Stimulated activated CD4-positive, alpha-beta T cell treated with anti-CD3 and anti-CD28 coated beads, TNF-alpha, amount 100 ng/mL, for 48 hours (primary cell): Measurements from ENCODE around the gene TUBB6.

Experiments
- DNase-seq, 3 donors: peaks; one replicate each; pipeline ENCODE4 v3.0.0-alpha.2; 2020; ENCODE audit warnings: low read depth in 3 of 3

TUBB6 gene

GRCh38 chr18:12314591-12315305, 6.7 kb downstream of the TUBB6 start:
- DNase-seq = no peak

DNA sequence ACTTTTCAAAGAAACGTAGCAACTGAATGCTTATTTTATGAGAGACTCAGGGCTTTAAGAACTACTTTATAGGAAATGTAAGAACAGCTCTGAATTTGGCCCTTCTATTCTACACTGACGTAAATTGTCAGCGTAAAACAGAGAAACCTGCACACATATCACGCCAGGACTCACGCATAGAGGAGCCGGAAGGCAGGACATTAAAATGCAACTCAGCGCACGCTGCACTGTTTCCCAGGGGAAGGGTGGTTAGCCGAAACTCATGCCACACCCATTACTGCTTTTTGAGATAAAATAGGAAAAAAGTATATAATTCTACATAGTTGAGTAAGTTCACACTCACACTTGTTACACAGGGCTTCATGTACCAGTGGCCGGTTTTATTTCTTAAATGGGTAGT, 7.4 kb downstream of the TUBB6 start:
- no peak for DNase-seq

- no peak for DNase-seq
Observed at GRCh38 chr18:12315911-12316310, 7.9 kb downstream of the TUBB6 start.

- DNase-seq = no peak
Observed at GRCh38 chr18:12317664-12318333, 9.8 kb downstream of the TUBB6 start.

GRCh38 chr18:12318334-12318697, 10.3 kb downstream of the TUBB6 start:
- DNase-seq = no peak

DNA sequence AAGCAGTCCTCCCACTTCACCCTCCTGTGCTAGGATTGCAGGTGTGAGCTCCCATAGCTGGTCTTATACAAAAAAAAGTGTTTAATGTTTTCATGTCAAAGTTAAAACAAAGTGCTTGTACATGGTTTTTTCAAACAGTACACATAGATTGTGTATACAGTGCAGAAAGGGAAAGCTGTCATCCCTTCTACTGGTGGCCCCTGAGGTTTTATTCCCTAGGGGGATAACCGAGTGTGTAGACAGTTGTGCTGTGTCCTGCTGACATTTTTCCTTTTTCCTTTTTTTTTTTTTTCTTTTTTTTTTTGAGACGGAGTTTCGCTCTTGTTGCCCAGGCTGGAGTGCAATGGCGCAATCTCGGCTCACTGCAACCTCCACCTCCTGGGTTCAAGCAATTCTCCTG, 10.8 kb downstream of the TUBB6 start:
- no peak for DNase-seq

GRCh38 chr18:12321333-12321732, 13.3 kb downstream of the TUBB6 start:
- no peak for DNase-seq

- no peak for DNase-seq
Observed at GRCh38 chr18:12324991-12325725, 17.1 kb downstream of the TUBB6 start.

DNA sequence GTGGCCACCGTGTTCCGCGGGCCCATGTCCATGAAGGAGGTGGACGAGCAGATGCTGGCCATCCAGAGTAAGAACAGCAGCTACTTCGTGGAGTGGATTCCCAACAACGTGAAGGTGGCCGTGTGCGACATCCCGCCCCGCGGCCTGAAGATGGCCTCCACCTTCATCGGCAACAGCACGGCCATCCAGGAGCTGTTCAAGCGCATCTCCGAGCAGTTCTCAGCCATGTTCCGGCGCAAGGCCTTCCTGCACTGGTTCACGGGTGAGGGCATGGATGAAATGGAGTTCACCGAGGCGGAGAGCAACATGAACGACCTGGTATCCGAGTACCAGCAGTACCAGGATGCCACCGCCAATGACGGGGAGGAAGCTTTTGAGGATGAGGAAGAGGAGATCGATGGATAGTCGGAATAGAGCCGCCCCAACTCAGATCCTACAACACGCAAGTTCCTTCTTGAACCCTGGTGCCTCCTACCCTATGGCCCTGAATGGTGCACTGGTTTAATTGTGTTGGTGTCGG, 17.7 kb downstream of the TUBB6 start:
- DNase-seq = no peak

- no peak for DNase-seq
Observed at GRCh38 chr18:12326711-12327460, 18.8 kb downstream of the TUBB6 start.

DNA sequence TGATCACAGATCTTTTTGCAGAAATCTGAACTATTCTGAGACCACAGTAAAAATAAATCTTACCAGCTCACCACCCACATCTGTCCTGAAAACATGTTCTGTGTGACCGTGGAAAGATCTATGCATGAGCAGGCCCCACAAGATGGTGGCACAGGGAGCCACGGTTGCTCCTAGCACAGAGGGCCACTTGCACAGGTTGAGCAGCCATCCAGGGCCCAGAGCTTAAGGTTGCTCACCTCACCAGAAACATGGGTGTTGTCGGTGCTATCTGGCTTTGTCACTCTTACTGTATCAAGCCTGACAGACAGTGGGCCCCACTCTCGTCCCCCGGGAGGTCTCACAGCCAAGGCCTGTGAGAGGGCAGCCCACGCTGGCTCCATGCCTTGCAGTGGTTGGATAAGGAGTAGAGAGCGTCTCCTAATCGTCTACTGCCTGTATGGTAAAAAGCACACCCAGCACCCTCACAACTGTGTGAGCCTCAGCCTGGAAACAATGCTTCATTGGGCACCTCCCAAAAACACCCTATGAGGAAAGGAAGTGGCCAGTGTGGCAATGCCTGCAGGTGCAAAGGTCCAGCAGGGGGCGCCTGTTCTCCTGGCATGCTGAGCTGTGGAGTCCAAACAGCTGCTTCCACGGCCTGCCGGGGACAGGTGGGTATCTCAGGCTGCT, 19.6 kb downstream of the TUBB6 start:
- peak; percentile 67 to 74 (median 70) for DNase-seq

DNA sequence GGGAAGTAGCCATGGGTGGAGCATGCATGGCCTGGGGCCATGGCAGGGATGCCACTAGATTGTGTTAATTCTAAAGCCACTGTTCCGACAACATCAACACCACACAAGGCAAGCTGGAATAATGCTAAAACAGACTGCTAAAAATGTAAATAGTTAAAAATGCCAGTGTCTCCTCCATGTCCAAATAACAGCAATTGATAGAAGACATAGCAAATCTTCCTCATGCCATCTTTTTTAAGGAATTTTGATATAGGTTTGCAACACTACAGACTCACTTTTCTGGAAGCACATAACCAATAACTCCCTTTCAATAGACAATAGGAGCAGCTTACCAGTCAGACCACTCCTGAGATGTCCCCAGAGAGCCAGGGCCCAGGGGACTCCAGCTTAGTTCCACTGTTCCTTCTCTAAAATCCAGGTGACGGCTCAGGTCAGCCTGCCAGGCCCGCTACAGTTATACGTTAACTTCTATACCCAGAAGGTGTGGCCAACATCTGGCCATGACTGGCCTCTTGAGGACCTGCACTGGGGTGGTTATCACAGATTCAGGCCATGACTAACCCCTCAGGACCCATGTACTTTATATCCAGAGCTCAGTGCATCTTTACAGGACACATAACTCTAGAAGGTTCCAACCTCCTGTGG, 20.3 kb downstream of the TUBB6 start:
- DNase-seq = no peak

- DNase-seq = no peak
Observed at GRCh38 chr18:12329125-12329698, 21.2 kb downstream of the TUBB6 start.

DNA sequence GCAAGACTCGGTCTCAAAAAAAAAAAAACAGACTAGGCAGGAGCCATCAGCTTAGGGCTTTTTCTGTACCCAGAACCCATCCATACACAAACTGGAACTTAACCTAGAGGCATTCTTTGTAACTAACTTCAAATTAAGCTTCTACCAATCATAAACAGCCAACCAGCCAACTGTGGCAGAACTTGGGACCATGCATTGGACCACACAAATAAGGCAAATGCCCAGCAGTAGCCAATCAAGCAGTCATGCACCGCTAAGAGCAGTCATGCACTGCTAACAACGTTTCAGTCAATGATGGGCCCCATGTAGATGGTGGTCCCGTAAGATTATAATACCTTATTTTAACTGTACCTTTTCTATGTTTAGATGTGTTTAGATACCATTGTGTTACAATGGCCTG, 22.7 kb downstream of the TUBB6 start:
- no peak for DNase-seq

- DNase-seq = no peak
Observed at GRCh38 chr18:12333506-12334290, 25.7 kb downstream of the TUBB6 start.

DNA sequence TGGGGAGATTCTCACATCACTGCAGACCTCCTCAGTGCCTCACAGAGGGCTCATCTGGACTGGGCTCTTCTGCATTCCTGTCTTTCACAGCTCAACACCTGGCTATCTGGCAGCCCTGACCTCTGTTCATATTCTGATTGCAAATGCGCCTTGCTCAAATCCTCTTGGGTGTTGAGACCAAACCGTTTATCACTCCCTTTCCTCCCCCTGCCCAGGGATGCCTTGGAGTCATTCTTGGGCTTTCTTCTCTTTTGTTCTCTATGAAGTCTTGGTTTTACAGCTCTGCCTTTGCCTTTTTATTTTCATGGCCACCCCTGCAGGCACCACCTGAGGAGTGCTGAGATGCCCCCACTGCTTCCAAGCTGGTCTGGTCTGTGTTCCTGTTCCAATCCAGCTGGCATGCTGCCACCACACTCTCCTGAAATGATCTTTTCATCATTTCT, 26.3 kb downstream of the TUBB6 start:
- no peak for DNase-seq

GRCh38 chr18:12334863-12335262, 26.8 kb downstream of the TUBB6 start:
- DNase-seq = no peak

DNA sequence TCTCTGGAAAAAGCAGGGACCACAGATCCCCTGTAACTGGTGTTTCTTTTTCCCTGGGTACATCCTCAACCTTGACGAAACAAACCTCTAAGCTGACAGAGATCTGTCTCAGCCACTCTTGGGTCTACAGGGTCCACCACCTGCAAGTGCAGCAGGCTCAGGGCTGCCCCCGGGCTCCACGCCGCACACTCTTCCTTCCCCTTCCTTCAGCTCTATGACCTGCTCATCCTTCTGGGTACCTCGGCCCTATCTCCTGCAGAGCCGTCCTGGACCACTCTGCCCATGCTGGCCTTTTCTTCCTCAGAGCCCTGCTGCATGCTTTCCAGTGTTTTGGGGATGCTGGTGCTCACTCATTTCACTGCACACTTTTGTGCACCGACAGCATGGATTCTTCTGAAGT, 27.5 kb downstream of the TUBB6 start:
- DNase-seq = no peak

DNA sequence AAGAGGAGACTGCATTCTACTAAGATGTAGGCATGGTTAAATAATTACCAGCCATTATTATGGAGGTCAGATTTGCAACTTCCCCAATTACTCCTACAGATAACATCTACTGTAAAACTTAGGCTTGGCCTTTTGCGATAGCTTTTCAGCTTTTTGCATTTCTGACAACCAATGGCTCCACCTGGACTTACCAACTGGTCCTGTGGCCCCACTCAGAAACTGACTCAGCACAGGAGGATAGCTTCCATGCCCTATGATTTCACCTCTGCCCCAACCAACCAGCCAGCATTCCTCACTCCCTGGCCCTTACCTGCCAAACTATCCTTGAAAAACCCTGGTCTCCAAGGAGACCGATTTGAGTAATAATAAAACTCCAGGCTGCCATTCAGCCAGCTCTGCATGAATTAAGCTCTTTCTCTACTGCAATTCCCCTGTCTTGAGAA, 28.2 kb downstream of the TUBB6 start:
- DNase-seq = no peak

DNA sequence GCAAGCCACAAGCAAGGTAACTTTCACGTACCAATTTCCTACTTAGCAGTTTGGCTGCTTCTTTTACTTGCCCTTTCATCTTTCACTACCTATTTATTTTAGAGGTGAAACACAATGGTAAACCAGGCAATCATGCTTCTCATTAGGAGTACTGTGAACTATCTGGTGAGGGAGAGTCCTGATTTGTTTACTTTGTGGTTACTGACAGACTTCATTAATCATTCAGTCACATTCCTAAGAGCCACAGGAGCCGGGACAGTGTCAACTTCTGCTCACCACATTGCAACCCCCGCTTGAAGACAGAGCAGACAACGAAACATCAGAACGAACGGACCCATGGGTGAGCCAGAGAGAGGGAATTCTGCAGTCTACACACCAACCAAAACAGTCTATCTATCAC, 28.8 kb downstream of the TUBB6 start:
- no peak for DNase-seq
